HG02610 (cell line): ENCODE data around the gene NPAS3.

Experiments used
- ATAC-seq: cut with Tn5 transposase; IDR thresholded peaks from one replicate; pipeline ENCODE4 v1.9.1; 2021; ENCODE audit warnings: mild to moderate bottlenecking, moderate library complexity; ENCODE audit not compliant: unreplicated experiment

The NPAS3 gene

DNA sequence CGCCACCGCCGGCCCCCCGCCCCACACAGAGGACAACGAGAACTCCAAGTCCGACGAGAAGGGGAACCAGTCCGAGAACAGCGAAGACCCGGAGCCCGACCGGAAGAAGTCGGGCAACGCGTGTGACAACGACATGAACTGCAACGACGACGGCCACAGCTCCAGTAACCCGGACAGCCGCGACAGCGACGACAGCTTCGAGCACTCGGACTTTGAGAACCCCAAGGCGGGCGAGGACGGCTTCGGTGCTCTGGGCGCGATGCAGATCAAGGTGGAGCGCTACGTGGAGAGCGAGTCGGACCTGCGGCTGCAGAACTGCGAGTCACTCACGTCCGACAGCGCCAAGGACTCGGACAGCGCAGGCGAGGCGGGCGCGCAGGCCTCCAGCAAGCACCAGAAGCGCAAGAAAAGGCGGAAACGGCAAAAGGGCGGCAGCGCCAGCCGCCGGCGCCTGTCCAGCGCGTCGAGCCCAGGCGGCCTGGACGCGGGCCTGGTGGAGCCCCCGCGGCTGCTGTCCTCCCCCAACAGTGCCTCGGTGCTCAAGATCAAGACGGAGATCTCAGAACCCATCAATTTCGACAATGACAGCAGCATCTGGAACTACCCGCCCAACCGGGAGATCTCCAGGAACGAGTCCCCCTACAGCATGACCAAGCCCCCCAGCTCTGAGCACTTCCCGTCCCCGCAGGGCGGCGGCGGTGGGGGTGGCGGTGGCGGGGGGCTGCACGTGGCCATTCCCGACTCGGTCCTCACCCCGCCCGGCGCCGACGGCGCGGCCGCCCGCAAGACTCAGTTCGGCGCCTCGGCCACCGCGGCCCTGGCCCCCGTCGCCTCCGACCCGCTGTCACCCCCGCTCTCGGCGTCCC is 861.3 kb downstream of the NPAS3 start:
- ATAC-seq: no peak

DNA sequence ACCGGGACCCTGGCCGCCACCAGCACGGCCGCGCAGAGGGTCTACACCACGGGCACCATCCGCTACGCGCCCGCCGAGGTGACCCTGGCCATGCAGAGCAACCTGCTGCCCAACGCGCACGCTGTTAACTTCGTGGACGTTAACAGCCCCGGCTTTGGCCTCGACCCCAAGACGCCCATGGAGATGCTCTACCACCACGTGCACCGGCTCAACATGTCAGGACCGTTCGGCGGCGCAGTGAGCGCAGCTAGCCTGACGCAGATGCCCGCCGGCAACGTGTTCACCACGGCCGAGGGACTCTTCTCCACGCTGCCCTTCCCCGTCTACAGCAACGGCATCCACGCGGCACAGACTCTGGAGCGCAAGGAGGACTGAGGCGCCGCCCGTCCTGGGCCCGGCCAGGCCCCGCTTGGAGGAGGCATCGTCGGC is 862.1 kb downstream of the NPAS3 start:
- no peak for ATAC-seq

DNA sequence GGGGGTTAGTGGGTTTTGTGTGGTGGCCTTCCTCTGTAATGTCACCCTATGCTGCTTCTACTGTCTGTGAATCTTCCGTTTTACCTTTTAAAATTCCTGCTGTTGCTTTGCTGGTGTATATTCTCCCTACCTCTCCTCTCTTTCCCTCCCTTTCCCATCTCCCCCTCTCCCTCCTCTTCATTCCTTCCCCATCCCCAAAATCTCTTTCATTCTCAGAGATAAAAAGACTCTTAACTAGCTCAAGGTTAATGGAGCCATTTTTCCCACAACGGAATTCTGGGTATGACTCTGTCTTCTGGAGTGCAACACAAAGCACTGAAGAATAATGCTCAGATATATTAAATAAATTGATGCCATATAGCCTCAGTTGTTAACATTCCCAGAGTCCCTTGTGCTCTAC is 864.1 kb downstream of the NPAS3 start:
- ATAC-seq: no peak

DNA sequence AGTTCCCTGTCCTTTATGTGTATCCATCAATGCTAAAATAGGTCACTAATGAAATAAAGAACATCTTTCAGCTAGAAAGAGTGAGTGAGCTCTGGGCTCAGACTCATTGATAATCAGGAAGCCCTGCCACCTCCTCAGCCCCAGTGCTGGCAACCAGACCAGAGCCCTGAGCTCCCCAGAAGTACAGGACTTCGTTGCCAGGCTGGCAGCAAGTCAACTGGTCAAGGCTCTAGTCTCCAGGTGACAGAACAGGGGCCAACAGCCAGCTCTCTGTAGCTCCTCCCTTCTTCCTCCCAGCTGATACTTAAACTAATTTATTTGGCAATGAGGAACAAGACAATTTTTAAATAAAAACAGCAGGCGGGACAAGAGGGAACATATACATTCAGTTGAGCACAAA is 866.9 kb downstream of the NPAS3 start:
- no peak for ATAC-seq

DNA sequence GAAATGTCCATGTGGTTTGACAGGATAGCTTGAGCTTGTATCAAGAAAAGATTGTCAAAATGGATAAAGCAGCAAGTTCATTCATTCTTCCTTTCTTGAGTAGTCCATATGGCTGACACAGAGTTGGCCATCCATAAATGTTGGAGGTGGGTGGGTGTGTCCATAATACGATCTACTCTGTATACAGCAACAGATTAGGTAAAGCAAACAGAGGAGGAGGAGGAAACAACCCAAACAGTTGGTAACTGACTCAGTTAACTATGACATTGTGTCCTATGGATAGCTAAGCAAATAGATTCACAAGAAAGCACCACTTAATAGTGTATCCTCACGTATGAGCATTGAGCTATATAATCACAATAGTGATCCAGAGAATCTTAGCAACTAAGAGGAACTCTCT is 868.2 kb downstream of the NPAS3 start:
- ATAC-seq: no peak

DNA sequence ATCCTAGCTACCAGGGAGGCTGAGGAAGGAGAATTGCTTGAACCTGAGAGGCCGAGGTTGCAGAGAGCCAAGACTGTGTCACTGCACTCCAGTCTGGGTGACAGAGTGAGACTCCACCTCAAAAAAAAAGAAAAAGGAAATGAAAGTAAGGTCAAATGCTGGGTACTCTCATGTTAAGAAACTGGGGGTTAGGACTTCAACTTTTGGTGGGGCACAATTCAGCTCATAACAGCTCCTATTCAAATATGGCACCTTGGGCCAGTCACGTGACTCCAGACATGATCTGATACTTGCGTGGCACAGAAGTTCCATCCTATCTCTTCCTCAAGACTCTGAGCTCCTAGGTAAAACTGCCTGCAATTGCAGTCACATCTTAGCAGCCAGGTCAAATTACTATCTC is 869.5 kb downstream of the NPAS3 start:
- no peak for ATAC-seq

DNA sequence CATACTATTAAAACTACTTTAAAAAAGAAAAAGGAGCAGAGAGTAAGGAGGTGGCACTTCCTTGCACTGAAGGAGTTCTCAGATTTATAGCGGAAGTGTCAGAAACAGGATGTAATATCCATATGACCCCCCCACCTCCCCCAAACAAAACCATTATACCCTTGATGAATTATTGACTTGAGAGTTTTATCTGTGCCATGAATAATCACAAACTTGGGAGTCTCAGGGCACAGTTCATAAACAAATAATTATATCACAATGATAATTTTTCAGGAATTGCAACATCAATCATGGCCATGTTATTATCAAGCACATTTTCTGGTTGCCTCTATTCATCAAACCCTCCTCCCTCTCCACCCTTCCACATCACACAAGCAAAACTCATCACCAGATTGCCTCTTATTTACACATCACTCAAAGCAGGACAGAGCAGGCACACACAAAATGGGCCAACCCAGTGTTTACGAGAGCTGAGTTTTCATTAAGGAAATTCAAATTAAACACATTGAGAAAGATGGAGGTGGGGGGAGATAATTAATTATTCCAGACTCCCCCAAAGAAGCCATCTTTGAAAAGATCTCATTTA is 870.8 kb downstream of the NPAS3 start:
- ATAC-seq: no peak

DNA sequence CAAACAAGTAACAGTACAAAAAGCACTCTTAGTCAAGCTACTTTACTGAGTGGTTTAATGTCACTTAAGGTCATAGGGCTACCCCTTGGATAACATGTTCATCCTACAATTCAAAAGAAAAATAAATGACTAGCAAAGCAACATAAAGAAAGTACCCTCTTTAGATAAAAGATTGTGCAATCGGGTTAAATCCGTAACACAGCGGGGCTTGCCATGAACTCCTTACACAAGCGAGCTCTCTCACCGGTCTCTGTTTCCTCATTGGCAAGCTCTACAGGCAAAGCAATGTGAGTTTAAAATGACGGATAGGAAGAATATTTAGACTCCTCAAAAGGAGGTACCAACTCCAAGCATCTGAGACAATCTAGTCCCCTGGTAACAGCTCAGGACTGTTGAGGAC is 871.6 kb downstream of the NPAS3 start:
- ATAC-seq: no peak

DNA sequence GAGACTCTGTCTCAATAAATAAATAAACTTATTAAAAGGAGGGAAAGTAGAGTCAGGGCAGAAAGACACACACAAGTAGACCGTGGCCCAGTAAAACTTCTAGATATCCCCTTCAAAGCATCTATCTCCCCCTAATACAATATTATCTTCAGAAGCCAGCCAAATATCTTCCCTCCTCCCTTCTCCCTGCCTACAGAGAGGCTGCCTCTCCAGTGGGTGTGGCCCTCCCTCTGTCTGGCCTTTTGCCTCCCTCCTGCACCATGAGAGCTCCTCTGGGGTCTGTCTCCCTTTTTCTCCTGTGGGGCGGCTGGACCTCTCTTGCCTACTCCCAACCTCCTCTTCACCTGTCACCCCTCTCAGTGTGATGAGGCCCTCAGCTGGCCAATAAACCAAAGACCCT is 873.0 kb downstream of the NPAS3 start:
- no peak for ATAC-seq

DNA sequence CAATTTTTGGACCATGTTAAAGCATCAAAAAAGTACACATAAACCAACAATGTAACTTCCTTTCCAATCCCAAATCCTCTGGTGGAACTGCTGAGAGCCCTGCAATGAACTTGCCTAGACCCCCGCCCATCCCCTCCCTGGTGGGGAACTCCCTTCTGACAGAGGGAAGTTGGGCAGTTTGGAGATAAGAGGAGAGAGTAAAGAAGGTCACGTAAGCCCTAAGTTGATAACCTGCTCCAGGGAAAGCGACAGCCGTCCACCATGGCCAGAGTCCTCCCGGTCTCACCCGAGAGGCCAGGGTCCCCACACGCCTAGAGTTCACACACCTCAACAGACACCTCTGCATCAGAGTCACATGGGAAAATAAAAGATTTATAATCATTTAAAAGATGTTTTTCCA is 873.5 kb downstream of the NPAS3 start:
- no peak for ATAC-seq

DNA sequence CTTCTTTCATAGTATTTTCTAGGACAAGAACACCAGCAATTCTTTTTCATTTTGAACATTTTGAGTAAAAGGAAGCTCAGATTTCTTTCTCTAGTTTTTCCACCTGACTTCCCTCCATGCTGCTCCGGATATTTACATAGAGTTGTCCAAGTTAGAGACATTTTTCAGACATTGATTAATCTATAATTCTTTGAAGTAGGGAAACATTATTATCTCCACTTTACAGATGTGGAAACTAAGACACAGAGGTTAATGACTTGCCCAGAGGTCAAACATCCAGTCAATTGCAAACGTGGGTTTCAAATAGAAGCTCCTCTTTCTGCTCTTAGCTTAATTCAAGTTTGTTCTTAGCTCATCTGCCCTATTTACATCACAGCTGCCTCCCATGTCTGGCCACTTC is 873.9 kb downstream of the NPAS3 start:
- ATAC-seq: no peak

DNA sequence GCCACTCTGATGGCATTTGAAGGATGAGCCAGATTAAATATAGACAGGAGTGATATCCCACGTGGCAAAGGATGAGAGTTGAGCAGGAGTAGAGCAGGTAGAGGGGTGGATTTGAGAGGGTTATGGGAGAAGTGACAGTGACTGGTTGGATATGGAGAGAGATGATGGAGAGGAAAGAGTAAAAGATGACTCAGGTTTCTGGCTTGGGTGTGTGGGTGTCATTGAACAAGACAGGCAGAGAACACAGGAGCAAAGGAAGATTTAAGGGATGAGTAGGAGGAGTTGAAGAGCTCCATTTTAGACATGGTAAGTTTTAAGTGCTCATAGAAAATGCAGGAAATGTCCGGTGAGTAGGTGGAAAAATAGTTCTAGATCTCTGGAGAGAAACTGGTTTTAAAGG is 875.3 kb downstream of the NPAS3 start:
- ATAC-seq: no peak

DNA sequence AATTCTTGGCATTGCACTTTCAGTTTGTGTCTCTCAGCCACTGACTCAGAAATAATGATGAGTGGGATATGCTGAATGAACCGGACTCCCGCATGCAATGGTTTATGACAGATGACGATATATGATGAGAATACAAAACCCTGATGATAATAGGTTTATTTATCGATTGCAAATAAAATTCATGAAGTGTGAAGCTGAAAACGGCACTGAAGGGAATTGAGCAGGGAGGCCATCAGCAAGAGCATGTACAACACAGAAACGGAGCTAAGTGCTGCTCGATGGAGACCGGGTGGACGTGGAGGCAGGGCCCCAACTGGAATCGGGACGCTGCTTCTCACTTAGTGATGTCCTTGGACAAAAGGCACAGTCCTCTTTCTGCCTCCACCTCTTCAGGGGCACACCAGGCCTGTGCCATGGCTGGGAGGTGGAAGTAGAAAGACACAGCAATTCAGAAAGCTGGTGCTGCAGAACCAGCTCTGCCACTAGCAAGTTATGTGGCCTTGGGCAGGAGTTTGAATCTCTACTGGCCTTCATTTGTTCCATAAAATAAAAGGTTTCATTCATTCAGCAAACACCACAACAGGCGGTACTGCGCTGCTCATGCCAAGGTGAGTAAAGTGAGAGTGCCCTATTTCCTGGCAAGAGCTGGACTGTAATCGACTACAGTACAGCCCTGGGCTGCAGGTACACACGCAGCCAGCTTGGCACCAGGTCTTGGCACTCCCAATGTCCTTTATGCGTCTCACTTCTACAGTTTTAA is 895.2 kb downstream of the NPAS3 start:
- ATAC-seq: no peak

DNA sequence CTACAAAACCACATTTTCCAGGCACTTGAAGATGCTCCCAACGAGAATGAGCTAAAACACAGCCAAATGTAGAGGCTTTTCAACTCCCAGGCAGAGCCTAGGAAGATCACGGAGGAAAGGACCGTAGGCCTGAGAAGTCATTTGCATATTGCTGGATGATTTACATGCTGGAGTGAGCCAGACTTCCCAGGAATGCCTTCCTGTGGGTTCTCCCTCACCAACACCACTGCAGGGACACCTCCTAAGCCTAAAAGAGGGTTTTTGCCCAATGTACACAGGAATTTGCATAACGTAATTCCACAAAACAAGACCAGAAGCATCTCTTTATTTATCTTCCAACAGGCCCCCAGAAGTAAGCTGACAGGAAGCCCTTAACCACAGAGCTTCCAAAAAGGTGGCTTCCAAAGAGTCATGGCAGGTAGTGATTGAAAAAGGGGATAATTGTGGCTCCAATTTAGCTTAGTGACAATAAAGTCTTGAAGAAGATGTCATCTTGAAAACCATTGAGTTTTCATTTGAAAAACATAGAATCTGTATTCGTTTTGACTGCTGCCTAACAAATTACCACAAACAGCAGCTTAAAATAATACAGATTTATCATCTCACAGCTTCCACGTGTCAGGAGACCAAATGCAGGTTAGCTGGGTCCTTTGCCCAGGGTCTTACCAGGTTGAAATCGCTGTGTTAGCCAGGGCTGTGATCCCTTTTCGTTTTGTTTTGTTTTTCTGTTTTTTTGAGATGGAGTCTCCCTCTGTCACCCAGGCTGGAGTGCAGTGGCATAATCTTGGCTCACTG is 896.0 kb downstream of the NPAS3 start:
- ATAC-seq: no peak

DNA sequence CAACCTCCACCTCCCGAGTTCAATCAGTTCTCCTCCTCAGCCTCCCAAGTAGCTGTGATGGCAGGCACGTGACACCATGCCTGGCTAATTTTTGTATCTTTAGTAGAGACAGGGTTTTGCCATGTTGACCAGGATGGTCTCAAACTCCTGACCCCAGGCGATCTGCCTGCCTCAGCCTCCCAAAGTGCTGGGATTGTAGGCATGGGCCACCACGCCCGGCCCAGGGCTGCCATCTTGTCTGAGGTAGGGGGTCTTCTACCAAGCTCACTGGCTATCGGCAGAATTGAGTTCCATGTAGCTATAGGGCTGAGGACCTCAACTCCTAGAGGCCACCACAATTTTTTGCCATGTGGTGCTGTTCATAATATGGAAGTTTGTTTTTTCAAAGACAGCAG is 896.6 kb downstream of the NPAS3 start:
- ATAC-seq: no peak

DNA sequence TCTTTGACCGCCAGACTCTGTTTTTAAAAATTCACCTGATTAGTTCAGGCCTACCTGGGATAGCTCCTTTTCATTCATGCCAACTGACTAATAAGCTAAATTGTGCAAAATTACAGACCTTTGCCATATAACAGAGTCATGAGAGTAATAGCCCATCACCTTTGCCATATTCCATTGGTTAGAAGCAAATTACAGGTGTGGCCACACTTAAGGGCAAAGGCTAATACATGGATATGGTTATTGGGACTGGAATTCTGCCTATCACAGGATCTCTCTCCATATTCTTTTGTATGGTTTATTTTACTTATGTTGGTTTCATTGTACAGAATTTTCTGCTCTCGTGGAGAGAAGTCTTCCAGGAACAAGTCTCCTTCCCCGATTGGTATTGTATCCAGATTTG is 897.0 kb downstream of the NPAS3 start:
- no peak for ATAC-seq

DNA sequence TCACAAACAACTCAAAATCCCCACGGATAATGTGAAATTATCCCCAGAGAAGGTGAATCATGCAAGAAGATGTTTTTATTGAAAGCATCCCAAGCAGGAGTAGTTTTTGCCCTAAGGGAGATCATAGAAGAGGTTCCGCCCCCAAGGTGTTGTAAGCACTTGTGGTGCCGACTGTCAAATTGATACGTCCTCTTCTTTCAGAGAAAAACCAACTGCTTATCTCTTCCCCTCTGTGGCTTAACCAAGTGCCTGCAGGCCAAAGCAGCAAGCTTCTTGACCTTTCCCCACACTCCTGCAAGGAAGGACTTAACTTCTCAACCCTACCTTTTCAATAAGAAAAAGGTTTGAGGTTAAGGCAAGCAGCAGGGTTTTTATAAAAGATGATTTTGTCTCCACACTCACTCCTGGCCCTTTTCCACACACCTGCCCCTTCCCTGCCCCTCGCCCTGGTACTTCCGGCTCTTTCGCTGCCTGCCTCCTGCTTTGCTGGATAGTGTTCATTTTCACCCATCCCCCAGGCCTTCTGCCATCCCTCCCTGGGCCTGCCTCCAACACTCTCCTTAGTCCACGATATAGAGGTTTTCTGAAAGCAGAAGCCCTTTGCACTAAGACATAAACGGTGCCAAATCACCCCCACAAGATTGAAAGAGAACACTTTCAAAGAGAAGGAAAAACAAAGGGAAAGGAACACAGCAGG is 897.7 kb downstream of the NPAS3 start:
- ATAC-seq: no peak

DNA sequence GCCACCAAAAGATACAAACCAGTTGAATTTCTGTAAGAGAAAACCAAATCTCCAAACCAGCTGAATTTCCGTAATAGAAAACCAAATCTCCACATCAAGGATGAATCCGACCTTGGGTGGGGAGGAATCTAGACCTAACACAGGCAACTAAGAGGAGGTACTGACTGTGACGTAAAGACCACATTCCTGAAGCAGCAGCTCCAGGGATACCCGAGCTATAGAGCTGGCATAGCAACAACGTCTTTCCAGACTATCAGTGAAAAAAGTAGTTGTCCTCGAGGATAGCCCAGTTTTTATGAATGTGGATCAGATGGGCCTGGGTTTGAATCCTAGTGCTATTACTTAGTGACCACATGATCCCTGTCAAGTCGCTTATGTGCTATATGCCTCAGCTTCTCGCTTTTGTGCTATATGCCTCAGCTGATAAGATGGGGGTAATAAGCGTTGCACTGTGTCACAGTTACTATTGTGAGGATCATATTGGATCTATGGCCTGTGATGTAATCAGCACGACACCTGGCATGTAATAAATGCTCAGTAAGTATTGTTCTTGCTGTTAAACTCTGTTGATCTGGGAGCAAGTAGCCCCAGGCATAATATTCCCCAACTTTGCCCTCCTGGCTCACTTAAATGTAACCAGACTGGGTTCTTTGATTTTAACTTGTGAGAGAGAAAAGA is 898.4 kb downstream of the NPAS3 start:
- no peak for ATAC-seq

DNA sequence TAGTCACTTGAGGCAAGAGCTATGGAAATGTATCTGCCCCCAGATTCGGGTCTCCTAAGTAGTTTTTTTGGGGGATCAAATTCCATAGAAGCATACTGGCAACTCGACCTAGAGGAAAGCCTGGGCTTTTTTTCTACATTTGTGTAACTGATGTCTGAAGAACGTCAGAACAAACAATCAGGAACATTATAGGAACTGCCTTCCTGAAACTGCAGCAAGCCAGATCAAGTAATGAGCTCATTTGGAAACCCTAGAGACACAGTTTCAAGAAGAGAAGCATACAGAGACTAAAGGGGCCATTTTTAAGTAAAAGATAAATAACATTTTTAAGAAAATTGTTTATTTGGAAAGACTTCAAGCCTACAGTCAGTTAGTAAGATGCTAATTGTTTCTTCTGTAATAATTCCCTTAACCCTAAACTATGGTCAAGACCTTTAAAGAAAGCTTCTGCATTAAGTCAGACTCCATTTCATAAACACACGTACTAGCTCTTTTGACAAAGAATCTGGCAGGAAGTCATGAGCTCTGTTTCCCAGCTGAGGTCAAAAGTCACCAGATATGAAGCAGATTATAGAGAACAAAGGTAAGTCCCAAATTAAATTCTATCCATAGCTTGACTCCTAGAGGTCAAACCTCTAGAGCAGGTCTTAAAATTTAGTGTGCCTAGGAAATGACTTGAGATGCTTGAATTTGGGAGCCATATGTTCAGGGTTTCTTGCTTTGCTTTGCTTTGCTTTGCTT is 899.4 kb downstream of the NPAS3 start:
- no peak for ATAC-seq
